GM21786 (cell line): Measurements from ENCODE around the gene ZNF358.

ENCODE experiments used
- ATAC-seq: cut with Tn5 transposase; IDR thresholded peaks from one replicate; pipeline ENCODE4 v1.9.1; 2021; ENCODE audit not compliant: unreplicated experiment

The ZNF358 gene

GRCh38 chr19:7519361-7520130 lies 3.6 kb downstream of the ZNF358 start:
- ATAC-seq: no peak

GRCh38 chr19:7520131-7521051 lies 4.5 kb downstream of the ZNF358 start:
- no peak for ATAC-seq

GRCh38 chr19:7521551-7522071 lies 5.7 kb downstream of the ZNF358 start:
- ATAC-seq: no peak

GRCh38 chr19:7522072-7522922 lies 6.4 kb downstream of the ZNF358 start, which contains the start of gene MCOLN1:
Gene MCOLN1, plus strand, starts transcription at chr19:7522624. Its CDS starts 127 bp downstream, at chr19:7522751.
- ATAC-seq: peak; percentile 85

- no peak for ATAC-seq
These were observed 7.2 kb downstream of the ZNF358 start for GRCh38 chr19:7522923-7523667.

GRCh38 chr19:7524523-7524922 lies 8.6 kb downstream of the ZNF358 start:
- no peak for ATAC-seq

- ATAC-seq: no peak
These were observed 9.3 kb downstream of the ZNF358 start for GRCh38 chr19:7524992-7525739.

- ATAC-seq: no peak
These were observed 10.4 kb downstream of the ZNF358 start for GRCh38 chr19:7526059-7526929.

GRCh38 chr19:7527516-7528191 lies 11.8 kb downstream of the ZNF358 start:
- ATAC-seq: no peak

GRCh38 chr19:7528192-7528519 lies 12.3 kb downstream of the ZNF358 start:
- no peak for ATAC-seq

- ATAC-seq: no peak
These were observed 12.8 kb downstream of the ZNF358 start for GRCh38 chr19:7528522-7529245.

GRCh38 chr19:7529246-7529600 lies 13.3 kb downstream of the ZNF358 start:
- no peak for ATAC-seq

GRCh38 chr19:7529610-7530490 lies 13.9 kb downstream of the ZNF358 start:
- no peak for ATAC-seq

GRCh38 chr19:7533281-7533885 lies 17.5 kb downstream of the ZNF358 start:
- no peak for ATAC-seq

- ATAC-seq: no peak
These were observed 18.1 kb downstream of the ZNF358 start for GRCh38 chr19:7533925-7534480.
